GM08714 (cell line): ENCODE measurements around the gene PAM.
"Not testable (repeated sequence)": the region's sequence is repeated elsewhere in the genome, so short reads cannot be mapped to it uniquely, and the experiment has no call there.

Experiments used
- H3K4me3 ChIP-seq: fragments of 200-500 bp; sonication (Bioruptor generic); 2 replicates; pipeline ENCODE4 v1.5.1; 2014; ENCODE audit warnings: mild to moderate bottlenecking, low read length, inconsistent platforms
- ZNF274 ChIP-seq: IDR thresholded peaks from 2 replicates; pipeline ENCODE4 v1.6.1; 2012; ENCODE audit warnings: mild to moderate bottlenecking, low read depth, low read length

PAM gene

DNA sequence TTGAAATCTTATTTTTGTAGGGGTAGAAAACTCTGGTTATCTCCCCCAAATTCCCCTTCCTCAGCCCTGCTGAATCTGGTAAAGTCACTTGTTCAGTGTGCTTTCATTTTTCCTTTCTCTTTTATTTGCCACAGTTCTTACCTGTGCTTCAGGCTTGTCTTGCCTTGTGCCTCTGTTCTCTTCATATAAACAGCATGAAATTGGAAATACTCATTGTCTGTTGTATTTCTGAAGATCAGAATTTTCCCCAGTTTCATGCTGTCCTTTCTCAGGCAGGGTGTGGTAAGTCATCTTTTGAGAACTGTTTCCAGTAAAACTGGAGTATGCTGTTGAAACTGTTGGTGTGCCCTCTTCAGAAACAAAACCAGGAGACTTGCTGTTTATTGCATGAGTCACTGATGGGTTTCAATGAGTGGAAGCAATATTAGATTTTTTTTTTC is 7.0 kb downstream of the PAM start:
- TF ChIP-seq ZNF274 = no peak
- peak overlapping the region; percentile 59 for H3K4me3 ChIP-seq

DNA sequence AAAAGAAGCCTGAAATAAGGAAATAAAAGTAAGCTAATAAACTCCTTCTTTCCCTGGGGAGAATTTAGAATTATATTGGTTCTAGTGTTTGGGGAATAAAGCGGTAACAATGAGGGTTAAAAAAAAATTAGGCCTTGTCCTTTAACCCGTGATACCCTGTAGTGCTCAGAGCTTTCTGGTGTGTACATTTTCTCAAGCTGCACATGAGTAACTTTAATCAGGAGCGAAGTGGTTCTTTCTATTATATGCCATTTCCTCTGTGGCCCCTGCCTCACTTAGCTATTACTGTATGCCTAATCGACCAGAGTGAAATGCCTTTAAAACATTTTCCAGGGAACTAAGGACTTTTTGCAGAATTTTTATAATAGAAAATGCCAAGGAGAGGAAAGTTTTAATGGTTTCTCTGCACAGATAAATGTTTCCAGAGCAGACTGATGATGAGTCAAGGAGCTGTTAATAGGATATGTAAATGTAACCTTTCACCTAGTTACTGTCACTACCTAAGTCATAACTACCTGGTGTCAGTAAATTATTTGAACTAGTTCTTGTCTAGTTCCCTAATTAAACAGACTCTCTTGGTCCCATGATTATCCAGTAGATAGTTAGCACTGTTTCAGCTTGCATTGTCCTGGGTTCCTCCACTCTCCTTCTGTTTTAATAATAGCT is 7.6 kb downstream of the PAM start:
- H3K4me3 ChIP-seq = no peak overlapping the region; the same call in 1 of the 2 replicates
- TF ChIP-seq ZNF274 = no peak

DNA sequence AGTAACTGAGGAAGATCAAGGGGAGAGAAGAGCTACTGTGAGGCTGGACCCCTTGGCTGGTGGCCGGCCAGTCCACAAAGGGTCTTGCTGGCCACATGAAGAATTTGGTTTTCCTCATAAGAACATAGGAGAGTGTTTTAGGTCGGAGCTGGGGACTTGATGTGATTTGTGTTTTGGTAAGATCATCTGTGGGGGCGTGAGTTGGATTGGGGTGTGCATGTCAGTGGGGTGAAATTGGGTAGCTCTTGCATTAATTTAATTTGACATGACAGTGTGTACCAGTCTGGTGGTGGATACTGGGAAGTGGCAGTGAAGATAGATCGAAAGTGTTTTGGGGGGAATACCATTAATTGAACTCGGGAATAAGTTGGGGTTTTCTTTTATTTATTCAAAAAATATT is 8.6 kb downstream of the PAM start:
- H3K4me3 ChIP-seq = no peak overlapping the region
- TF ChIP-seq ZNF274 = no peak

DNA sequence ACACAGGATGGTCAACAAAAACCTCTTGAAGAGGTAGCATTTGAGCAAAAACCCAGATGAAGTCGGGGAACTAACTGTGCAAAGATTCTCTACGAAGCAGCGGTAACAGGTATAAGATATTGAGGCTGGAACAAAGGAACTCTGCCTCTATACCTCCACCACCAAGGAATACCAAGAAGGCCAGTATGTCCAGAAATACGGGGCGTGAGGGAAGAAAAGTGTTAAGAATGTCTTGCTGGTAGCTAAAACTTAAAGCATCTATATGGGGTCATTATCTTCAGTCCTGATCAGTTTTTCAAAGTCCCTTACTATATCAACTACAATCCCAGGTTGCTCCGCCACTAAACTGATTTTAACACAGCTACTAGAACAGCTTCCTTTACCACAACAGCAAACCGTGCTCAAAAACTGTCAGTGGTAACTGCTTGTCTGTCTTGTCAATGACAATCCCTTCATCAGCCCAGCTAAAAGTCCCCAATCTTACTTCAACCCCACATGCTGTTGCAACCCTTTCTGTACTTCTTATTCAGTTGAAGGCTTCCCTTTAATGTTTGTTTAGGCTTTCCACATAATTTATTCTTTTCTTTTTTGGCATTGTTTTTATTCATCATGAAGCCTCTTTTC is 9.4 kb downstream of the PAM start:
- TF ChIP-seq ZNF274 = no peak
- H3K4me3 ChIP-seq = no peak overlapping the region

DNA sequence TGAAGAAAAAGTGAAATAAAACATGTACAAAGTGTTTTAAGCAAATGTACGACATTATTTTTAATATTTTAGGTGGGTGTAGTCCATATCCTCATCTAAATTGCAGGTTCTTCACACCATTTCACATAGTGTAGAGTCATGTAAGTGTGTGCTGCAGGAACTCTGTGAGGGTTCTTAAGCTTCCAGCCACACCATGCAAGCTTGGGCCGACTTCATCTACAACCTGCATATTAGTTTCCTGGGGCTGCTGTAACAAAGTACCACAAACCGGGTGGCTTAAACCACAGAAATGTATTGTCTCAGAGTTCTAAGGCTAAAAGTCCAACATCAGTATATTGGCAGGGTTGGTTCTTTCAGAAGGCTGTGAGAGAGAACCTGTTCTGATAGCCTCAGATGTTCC is 10.2 kb downstream of the PAM start:
- no peak for TF ChIP-seq ZNF274
- H3K4me3 ChIP-seq = no peak overlapping the region

DNA sequence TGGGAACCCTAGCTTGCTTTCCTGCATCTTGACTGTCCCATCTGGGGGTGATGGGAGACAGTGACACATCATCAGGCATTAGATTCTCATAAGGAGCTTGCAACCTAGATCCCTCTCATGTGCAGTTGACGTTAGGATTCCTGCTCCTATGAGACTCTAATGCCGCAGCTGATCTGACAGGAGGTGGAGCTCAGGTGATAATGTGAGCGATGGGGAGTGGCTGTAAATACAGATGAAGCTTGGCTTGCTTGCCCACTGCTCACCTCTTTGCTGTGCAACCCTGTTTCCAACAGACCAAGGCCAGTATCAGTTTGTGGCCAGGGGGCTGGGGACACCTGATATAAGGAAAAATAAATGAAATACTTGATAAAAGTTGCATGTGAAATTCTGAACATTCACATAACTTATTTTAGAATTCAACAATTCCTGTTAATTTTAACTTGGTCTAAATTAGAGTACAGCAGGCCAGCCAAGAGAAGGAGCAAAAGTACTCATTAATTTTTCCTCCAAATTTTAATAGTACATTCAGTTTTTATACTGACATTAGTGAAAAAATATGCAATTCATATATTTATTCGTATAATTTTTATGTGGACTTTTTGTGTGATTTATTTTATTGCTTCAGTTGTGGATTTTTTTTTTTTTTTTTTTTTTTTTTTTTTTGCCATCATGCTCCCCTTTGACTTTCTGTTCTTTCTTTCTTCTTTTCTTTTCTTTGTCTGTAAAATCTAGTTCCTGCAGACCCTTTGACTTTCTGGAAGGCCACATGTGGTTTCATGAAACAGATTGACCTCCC is 11.4 kb downstream of the PAM start:
- H3K4me3 ChIP-seq = no peak overlapping the region
- no peak for TF ChIP-seq ZNF274

DNA sequence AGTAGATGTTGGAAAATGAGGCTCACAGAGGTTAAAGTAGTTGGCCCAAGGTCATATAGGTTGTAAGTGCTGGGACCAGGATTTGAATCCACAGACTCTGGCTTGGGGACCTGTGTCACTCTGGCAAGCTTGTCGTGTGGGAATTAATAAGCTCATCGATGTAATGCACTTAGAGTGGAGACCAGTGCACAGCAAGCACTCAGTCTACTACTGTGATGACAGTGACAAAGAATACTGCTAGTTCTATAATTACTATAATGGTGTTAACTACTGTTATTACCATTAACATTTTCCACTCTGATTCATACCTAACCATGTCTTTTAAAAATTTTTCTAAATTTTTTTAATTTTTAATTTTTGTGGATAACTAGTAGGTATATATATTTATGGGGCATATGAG is 12.8 kb downstream of the PAM start:
- no peak overlapping the region for H3K4me3 ChIP-seq
- no peak for TF ChIP-seq ZNF274

DNA sequence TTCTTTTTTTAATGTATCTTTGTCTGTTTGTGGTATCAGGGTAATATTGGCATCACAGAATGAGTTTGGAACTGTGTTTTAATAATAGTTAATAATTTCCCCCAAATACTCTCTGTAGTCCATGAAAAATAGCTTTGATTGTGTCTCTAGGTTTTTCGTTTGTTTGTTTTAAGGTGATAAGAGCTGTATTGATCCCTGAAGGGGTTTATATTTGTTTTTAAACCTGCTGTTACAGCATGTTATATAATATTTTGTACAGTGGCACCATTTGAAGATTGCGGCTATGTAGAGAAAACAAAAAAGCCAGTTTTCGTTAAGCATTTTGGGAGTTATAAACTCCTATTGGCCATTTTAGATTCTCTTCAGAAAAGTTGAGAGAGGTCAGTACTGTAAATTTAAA is 15.7 kb downstream of the PAM start:
- no peak for TF ChIP-seq ZNF274
- H3K4me3 ChIP-seq = no peak overlapping the region

DNA sequence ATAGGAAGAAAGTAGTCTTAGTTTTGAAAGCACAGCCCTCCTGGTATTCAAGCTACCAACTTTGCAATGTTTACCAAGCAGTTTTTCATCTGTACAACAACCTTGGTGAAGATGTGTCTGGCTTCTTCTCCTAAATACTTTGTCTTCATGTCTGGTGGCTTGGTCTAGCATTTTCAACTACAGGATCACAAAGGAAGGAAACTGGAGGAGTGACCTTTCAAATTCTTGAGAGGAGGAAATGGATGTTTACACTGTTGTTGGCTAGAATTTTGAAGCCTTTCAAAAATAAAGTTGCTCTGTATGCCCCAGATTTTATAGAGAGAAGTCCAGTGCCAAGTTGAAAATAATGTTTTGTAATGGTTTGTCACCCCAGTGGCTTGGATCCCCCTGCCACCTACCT is 16.3 kb downstream of the PAM start:
- H3K4me3 ChIP-seq = no peak overlapping the region
- no peak for TF ChIP-seq ZNF274

DNA sequence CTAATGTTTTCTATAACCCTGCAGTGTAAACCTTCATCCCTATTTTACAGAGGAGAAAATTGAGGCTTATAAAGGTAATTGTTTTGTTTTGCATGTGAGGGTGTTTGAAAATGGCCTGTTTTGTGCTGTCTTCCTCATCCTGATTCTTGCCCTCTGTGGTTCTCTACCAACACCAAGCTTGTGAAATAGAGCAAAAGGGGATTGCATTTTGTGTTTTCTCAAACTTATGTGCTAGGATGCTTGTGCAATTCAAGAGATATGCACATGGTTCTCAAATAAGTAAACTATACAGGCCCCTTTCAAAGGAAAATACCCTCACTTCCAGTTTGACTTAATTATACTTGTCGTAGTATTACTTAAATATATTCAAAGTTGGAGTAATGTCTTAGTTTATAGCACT is 17.2 kb downstream of the PAM start:
- no peak for TF ChIP-seq ZNF274

DNA sequence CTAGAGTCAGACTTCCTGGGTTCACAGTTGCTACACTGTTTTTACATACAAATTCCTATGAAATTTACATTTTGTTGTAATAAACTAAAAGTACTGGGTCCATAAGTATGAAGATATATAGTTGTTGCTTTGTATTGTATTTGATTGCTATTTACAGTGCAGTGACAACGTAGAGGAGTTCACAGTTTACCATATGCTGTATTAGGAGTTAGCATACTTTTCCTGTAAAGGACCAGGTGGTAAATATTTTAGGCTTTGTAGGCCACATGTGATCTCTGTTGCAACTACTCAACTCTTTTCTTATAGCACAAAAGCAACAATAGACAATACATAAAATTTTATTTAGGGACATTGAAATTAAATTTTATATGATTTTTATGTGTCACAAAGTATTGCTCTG is 18.0 kb downstream of the PAM start:
- no peak for TF ChIP-seq ZNF274
- H3K4me3 ChIP-seq = no peak overlapping the region

More for the DNA sequence above, 17.2 kb downstream of the PAM start:
- no peak overlapping the region for H3K4me3 ChIP-seq

DNA sequence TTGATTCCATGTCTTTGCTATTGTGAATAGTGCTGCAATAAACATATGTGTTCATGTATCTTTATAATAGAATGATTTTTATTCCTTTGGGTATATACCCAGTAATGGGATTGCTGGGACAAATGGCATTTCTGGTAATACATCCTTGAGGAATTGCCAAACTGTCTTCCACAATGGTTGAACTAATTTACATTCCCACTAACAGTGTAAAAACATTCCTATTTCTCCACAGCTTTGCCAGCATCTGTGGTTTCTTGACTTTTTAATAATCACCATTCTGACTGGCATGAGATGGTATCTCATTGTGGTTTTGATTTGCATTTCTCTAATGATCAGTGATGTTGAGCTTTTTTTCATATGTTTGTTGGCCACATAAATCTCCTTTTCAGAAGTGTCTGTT is 20.7 kb downstream of the PAM start:
- H3K4me3 ChIP-seq = not testable (repeated sequence)

DNA sequence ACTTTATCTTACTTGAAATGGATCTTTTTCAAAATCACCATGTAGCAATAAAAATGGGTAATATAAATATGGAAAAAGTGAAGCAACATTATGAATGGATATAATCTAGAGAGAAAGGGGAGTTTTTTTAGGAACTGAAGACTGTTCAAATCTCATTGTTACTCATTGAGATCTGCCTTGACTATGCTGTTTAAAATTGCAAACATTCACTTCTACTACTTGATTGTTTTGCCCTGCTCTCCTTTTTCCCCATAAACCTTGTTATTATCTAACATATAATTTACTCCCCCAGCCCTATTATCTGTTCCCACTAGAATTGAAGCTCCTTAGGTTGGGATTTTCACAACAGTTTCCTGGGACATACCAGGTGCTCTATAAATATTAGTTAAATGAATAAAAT is 22.0 kb downstream of the PAM start:
- TF ChIP-seq ZNF274 = no peak
- no peak overlapping the region for H3K4me3 ChIP-seq

DNA sequence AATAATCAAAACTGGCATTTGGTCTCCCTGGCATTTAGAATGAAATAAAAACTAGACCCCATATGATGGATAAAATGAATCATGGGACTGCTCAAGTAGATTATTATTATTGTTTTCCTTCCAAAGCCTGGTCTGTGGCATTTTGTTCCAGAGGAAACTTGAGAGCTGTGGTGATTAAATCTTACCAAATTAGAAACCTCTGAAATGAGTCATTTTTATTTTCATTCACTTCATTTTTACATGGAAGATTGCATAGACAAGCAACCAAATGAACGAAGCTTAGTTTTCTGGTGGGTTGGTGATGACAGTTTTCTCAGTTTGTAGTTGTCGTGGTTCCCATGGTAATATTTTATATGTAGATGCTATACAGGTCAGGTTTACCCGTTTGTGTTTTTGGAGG is 23.4 kb downstream of the PAM start:
- TF ChIP-seq ZNF274 = no peak
- H3K4me3 ChIP-seq = no peak overlapping the region

DNA sequence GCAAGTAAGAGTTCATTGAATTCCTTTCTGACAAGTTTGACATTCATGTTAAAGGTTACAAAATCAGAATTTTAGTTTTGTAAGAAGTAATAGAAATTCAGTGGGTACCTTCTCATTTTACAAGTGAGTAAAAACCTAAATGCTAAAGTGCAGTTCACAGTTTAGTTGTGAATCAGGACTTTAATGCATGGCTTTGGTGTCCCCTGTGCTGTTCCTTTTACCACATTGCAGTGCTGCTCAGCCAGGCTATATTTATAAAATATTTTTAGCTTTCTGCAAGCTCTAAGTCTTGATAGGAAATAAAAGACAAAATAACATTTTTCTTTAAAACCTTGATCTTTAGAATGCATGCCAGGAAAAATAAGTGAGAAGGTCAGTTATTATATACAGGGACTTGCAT is 26.3 kb downstream of the PAM start:
- no peak for TF ChIP-seq ZNF274
- no peak overlapping the region for H3K4me3 ChIP-seq

DNA sequence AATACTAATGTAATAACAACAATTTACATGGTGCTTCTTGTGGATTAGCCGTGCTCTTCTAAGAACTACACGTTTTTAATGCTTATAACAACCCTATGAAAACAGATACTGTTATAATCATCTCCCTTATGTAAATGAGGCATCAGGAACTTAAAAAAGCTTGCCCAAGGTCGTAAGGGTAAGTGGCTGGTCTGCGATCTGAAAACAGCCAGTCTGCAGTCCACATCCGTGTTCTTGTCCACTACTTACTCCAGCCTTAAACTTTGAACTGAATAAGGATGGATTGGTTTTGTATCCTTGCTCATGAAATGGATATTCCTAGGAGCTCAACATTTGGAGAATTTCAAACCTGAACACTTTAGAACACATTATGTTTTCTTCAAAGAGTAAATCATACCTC is 26.7 kb downstream of the PAM start:
- TF ChIP-seq ZNF274 = no peak
- no peak overlapping the region for H3K4me3 ChIP-seq
